Stimulated activated naive CD8-positive, alpha-beta T cell treated with anti-CD3 and anti-CD28 coated beads, Interleukin-15, Interleukin-2, amounts not matched to agents 100 U/mL and 50 U/mL, for 24 hours (primary cell): Measurements from ENCODE around the gene FARP1.
"Not testable (repeated sequence)": the region's sequence is repeated elsewhere in the genome, so short reads cannot be mapped to it uniquely, and the experiment has no call there.

Source experiments
- ATAC-seq: fragments of 150-1000 bp; cut with Tn5 transposase; one replicate; pipeline ENCODE4 v1.10.0; 2021
- DNase-seq: peaks from one replicate; pipeline ENCODE4 v3.0.0; 2021

The FARP1 gene

DNA sequence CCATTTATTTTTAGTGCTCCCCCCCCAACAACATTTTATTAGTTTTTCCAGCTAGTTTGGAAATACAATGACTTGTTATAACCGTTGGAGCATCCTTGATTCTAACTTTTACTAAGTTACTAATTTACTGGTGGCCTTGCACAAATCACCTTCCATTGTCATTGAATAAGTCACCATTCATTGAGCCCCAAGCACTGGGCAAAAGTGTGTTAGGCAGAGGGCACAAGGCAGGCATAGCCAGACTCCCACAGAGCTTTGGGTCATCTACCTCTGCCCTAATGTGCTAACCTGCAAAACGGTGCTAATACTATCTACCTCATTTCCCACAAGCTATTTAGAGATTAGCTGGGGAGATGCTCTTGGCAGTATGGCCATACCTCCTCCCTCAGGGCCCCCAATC, 120.9 kb downstream of the FARP1 start:
- DNase-seq (no peak), ATAC-seq (no peak)

DNA sequence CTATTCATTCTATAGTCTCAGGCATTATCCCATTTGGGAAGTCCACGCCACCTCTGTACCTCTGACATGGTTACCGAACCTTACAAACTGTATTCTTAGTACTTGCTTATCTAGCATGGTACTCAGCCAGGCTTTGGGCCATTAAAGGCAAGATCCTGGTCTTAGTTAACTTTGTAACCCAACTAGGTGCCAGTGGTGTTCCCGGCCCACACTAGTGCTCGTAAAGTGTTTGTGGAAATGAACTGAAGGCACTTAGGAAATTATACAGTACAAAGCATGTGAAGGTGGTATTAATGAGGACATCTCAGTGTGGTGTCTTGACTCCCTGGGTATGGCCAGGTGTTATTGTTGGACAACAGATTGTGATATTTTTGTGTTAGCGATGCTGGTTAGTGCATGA, 122.0 kb downstream of the FARP1 start:
- no peak for ATAC-seq
- no peak for DNase-seq

DNA sequence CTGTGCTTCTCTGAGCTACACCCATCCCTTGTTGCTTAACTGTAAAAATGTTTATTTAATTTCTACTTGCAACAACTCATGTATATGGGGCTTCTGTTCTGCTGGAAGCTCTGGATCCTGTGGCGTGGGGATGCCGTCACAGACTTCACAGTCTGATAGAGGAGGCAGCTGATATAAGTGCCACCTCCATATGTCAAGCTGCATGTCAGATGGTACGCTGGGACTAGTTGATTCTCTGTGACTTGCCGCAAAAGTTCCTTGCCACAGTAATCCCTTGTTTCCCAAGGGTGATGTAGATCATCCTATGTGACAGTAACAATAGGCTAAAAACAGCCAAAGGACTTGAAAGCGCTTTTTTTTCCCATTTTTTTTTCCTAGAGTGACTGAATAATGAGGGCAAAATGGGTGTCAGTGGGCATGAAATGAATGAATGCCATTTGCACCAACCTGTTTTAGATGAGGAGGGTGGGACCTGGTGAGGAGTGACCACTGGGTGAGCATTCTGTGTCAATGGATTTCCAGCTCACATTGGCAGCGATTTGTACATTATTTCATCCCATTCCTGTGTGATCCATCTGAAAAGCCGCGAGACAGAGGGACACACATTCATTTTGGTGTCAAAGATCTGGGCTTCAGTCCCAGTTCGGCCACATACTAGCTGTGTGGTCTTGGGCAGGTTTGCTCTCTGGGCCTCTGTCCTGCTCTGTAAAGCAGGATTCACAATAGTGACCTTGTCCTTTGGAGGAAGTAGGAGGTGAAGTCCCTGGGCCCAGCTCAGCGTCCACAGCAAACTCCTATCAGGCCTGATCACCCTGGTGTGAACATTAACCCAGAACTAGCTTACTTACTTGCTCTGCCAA, 123.0 kb downstream of the FARP1 start:
- ATAC-seq (no peak), DNase-seq (no peak)

DNA sequence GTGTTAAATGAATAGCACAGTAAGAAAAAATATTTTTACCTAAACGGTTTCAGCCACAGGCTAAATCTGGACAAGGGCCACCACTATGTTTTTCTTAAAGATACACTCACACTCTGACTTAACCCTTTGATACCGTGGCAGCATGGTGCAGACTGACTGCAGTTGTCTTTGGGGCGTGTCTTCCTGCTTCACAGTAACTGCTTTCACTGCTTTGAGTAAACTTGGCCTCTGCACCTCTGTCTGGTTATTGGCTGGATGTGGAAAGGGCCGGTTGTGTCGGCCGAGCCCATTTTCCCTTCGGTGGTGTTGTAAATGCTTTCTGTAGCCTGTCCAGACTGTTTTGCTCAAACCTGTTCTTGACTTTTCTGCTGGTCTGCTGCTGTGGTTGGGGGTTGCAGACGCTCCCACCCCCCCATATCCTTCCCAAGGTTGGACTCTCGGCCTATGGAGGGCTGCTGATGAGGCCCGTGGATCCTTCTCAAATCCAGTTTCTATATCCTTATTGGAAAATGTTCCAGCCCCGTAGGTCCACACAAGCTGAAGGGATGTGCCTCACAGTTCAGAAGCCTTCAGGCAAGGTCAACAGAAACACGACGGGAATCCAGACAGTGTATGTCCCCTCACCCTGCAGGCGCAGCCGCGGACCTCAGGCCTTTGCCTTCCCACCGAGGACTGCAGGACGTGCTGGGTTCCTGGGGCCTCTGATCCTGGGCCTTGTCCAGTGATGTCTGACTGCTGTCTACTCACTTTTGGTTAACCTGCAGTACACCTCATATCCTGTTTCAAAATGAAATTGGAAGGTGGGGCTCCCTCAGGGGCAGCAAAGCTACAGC, 124.4 kb downstream of the FARP1 start:
- ATAC-seq (no peak), DNase-seq (no peak)

DNA sequence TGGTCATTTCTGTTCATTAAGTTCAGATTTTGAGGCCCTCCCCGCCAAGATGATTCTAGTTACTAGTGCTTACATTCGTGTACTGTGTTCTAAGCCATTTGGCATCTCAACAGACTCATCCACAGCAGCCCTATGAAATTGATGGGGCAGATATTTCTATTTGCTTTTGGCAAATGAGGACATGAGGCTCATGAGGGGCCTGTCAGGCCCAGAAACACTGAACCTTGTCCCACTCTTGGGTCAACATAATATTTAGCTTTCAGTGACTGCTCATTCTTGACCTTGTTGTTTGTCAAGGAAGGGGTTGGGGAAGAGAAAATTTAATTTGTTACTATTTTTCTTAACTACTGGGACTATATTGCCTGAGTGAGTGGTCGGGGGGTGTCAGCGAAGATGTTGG, 126.5 kb downstream of the FARP1 start:
- ATAC-seq (no peak), DNase-seq (no peak)

DNA sequence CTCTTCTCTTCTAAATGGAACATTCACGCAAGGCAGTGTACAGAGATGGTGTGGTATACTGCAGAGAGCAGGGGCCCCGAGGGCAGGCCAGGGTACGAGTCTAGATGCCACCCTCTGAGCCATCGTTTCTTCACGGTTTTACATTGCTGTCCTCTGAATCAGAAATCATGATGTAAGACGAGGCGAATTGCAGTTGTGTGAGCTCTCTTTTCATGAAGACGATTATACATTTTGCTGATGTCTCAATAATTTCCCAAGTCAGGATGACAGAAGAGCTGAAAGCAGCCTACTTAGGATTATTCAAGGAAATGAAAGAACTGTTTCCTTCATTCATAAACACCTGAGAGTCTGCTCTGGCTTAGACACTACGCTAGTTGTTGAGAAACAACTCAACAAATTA, 127.9 kb downstream of the FARP1 start:
- no peak for ATAC-seq
- no peak for DNase-seq

DNA sequence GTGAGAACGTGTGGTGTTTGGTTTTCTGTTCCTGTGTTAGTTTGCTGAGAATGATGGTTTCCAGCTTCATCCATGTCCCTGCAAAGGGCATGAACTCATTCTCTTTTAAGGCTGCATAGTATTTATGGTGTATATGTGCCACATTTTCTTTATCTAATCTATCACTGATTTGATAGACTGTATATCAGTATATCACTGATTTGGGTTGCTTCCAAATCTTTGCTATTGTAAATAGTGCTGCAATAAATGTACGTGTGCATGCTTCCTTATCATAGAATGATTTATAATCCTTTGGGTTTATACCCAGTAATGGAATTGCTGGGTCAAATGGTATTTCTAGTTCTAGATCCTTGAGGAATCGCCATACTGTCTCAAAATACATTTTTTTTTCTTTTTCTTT, 128.8 kb downstream of the FARP1 start:
- not testable (repeated sequence) for ATAC-seq, DNase-seq

DNA sequence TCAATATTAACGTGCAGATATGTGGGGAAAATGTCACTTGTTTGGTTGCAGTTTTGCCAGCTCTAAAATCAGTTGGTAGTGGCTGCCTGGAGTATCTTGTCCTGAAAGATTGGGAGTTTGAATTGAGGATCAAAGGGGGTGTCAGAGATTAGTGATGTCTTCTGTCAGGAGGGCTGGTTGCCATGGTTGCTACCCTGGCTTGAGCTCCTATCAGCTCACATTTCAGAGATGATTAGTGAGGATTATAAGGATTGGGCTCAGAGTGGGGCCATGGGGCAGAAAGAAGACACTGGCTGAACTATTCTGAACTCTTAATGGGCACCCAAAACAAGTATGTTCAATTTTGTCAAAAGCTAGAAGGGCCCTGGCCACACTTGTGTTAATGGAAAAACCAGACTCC, 129.7 kb downstream of the FARP1 start:
- DNase-seq (no peak), ATAC-seq (no peak)

DNA sequence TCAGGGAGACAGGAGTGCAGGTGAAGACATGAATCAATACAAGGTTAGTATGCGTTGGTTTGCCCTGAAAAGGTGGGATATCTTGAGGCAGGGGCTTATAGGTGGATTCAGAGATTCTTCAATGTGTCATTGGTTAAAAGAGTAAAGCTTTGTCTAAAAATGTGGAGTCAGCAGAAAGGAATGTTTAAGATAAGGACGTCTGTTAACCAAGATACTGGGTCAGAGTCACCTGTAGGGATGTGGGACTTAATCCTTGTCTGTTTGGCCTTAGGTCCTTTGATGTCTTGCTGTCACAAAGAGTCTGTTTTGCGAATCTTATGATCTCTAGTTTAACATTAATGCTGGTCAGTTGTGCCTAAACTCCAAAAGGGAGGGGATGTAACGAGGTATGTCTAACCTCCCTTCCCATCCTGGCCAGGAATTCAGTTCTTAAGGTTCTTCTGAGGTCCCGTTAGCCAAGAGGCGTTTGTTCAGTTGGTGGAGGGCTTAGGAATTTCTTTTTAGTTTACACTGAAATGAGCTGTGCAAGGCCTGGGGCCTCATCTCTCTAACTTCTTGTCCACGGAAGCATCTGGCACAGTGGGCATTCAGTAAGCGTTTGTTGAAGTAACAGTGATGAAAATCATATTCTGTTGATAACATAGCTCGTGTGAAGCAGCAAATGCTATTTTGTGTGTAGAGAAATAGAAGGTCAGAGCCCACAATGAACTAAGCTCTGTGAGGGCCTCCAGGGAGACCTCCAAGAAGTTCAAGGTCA, 130.4 kb downstream of the FARP1 start:
- no peak for DNase-seq
- no peak for ATAC-seq

DNA sequence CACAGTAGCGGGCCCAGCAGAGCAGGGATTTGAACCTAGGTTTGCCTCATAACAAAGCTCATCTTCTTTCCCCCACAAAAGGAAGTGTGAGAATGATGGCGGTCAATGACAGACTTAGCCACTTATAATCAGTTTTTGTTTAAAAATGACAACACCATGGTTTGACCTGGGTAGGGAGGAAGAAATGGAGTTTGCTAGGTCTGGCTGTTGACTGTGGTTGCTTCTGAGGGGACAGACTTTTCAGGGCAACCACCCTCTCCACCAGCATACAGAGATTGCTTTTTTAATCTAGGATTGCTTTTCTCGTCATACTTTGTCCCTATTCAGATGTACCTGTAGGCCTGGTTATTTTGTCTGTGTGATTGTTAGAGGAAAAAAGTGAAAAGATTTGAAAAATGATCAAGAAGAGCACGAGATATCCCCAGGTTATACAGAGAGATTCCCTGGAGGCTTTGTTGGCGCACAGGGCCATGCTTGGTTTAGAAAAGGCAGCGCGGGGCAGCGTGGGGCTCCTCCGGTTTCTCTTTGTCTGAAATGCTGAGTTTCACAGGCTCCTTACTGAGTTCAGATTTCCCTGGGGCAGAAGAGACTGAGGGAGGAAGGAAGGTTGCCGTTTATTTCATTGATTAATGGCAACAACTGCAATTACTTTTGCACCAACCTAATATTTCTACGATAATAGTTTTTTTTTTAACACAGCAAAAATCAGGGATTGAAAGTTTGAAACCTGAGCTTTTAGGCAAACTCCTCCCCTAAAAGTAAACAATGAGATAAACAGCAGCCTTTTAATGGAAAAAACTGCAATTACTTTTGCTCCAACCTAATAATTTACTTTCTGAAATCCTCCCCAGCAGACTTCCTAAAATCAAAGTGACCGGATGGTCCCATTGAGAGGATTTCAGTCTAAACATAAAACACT, 131.2 kb downstream of the FARP1 start:
- no peak for DNase-seq
- no peak for ATAC-seq

DNA sequence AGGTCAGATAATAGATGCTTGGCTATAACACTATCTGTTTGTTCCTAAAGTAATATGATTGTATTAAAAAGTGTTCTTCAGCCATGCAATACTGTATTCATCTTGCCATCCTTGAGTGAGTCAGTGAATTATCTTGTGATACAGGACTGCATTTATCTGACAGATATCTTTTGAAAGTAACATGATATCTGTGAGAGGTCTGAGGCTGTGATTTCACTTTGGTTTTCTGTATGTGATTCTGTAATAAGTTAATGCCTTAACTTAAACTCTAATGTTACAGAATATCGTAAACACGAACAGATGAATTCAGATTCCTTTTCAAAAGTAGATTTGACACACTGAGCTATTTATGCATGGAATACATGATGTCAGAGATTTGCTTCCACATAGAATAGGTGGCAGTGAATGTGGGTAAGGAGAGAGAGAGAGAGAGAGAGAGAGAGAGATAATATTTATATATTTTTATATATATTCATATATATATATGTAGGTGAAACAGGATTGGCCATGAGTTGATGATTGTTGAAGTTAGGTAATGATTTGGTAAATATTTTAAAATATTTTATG, 132.1 kb downstream of the FARP1 start:
- DNase-seq (no peak), ATAC-seq (no peak)

DNA sequence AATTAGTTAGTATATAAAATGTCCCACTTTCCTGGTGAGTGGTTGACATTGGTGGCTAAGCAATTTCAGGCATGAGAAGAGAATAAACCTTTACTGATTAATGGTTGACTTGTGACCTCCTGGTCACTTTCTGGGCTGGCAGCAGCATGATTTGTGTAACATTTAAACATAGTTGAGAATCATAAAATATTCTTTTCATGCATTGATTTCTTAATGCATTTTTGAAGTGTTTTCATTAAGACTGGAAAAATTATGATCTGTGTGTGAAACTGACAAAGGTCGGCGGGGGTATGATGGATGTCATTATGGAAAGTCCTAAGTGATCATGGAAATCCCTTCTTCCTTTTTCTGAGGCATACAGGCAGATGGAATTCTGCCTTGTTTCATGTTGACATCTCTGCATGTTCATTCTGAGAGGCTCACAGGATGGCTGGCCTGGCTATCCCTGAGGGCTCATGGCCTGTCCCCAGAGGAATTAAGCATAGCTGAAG, 132.8 kb downstream of the FARP1 start:
- DNase-seq (no peak), ATAC-seq (no peak)

DNA sequence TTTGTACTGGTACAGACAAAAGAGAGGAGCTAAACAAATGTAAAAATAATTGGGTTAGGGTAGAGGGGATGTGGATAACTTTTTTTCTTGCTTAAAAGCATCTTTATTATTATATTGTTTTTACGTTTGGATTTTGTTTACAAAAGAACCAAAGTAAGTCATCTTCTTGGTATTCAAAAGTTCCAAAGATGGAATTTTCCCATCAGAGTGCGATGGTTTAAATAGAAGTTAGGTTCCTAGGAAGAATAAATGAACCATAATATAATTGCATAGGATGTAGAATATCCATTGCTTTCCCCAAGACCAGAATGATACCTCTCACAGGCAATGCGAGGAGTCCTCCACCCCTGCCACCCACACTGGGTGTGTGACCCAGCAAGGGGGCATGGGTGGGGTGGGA, 133.6 kb downstream of the FARP1 start:
- ATAC-seq (no peak), DNase-seq (no peak)

DNA sequence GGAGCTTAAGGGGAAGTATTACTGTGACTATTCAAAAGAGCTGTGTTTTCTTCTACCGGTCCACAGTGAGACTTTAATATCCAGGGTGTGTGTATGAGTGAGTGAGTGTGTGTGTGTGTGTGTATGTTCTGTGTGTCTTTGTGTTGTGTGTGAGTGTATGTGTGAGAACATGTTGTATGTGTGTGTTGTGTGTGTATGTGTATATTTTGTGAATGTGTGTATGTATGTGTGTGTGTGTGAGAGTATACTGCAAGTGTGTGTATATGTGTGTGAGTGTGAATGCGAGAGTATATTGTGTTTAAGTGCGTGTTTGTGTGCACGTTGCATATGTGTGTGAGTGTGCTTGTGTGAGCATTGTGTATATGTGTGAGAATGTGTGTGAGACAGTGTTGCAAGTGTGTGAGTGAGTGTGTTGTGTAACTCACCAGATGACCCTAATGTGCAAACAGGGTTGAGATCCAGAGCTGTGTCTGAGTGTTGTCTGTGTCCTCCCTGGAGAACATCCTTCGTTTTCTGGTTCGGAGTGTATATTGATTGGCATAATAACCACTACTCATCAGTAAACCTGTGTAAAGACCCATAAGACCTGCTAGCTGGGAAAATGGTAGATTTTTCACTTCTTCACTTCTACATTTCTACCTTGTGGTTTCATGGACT, 135.3 kb downstream of the FARP1 start:
- no peak for ATAC-seq

DNA sequence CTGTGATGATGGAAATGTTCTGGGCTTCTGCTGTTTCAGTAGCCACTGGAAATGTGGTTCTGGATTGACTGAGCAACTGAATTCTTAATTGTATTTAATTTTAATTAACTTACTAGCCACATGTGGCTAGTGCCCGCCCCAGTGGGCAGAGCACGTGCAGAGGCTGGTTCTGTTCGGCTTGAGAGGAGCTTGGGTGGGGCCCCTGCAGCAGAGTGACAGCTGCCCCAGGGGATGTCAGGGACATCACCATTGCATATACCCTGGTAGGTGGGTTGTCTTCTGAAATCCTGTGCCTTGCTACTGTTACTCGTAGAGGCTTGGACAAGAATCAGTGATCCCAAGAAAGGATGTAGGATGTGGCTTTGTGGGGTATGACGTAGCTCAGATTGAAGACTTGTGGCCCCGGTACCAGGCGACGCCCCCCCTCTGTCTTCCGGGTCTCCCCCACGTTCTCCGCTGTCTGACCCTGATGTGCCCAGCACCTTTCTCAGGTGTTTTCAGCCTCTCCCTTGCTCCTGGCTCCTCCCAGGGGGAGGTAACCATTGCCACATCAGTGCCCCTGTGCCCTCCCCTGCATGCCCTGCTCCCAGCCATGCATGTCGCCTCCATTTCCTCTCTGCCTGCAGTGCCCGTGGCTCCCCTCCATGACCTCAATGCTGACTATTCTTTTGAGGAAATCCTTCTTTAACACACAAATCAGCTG, 136.7 kb downstream of the FARP1 start:
- no peak for ATAC-seq
- no peak for DNase-seq

More for the DNA sequence above, 135.3 kb downstream of the FARP1 start:
- no peak for DNase-seq

DNA sequence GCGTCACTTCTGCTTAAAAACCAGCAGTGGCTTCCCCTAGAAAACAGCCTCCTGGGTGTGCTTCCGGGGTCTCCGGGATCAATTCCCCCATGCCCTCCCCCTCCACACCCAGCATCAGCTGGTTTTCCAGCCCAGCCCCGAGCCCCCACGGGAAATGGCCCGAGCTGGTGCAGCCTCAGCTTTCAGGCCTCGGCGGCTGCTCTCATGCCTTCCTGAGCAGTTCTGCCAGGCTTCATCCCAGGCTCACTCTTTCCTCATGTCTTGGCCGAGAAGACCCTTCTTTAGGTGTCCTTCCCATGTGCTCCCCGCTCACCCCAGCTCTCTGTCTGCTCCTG, 137.2 kb downstream of the FARP1 start:
- DNase-seq (no peak), ATAC-seq (no peak)

DNA sequence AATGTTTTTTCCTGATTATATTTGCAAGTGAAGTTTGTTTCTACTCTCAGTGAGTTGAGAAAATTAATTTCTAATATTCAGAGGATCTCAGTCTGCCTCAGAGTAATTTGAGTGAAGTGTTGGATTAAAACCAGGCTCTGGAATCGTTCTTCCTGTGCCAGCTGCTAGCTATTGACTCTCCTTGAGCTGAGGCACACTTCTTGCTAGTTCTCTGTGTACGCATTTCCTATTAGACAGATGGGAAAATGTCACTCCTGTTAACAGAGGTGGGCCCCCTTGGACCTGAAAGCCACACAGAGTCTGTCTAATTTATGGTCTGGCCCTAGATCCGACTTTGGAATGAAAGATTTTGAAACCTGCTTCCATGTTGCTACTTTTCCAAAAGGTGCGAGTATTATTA, 141.8 kb downstream of the FARP1 start:
- DNase-seq, result no peak
- ATAC-seq, result no peak

DNA sequence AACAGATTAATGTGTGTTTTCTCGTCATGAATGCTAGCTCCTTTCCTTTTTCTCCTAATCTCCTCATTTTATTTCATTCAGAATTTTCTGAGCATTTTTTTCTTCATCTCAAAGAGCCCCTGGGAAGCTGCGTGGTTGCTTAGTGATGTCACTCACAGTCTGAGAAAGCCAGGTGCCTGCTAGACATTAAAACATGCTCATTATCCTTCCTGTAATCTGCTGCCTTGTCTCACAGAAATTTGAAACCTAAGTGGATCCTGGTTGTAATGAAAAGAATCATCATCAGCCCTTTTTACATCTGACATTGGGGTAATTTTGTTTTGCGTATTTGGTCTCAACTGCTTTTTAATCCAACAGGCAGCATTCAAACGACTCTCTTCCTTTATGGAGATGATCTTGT, 142.4 kb downstream of the FARP1 start:
- no peak for ATAC-seq
- no peak for DNase-seq

DNA sequence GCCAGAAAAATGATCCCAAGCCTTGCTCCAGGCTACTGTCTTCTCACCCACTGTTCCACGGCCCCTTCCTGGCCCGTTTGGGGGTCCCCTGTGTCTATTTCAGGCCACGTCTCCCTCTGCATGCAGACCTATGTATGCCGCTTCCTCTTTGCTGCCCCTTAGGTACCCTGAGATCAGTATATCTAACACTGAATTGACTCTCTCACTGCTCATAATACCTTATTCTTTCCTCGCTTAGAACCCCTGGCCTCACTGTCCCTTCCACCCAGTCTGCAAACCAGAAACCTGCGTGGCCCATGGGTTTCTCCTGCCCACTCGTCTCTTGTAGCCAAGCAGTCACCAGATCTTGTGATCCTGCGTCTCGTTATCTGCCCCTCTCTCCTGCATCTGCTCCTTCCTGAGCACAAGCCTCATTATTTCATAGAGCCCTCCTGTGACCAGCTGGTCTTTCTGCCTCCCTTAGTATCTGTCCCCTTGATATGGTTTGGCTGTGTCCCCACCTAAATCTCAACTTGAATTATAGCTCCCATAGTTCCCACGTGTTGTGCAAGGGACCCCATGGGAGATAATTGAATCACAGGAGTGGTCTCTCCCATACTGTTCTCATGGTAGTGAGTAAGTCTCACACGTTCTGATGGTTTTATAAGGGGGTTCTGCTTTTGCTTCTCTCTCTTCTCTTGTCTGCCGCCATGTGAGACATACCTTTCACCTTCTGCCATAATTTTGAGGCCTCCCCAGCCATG, 143.1 kb downstream of the FARP1 start:
- DNase-seq, result no peak
- no peak for ATAC-seq
